Ectodermal cell (in vitro differentiated cells): ENCODE measurements around the gene SHROOM2.
"Not testable (repeated sequence)": the region's sequence is repeated elsewhere in the genome, so short reads cannot be mapped to it uniquely, and the experiment has no call there.

ENCODE experiments used
- H3K27ac ChIP-seq: 2 replicates; pipeline ENCODE4 v1.7.0; 2013; ENCODE audit warnings: mild to moderate bottlenecking, low read depth, low read length; ENCODE audit not compliant: insufficient read depth, poor library complexity, severe bottlenecking
- H3K27me3 ChIP-seq: 2 replicates; pipeline ENCODE4 v1.7.0; 2013; ENCODE audit warnings: mild to moderate bottlenecking, low read length; ENCODE audit not compliant: insufficient read depth, control insufficient read depth, poor library complexity, severe bottlenecking
- H3K36me3 ChIP-seq: one replicate; pipeline ENCODE4 v1.7.0; 2013; ENCODE audit warnings: low read length; ENCODE audit not compliant: control insufficient read depth, insufficient read depth
- H3K4me1 ChIP-seq: one replicate; pipeline ENCODE4 v1.7.0; 2013; ENCODE audit warnings: low read length; ENCODE audit not compliant: control insufficient read depth, insufficient read depth
- H3K4me3 ChIP-seq: 2 replicates; pipeline ENCODE4 v1.7.0; 2013; ENCODE audit warnings: low read depth, low read length, control low read depth; ENCODE audit not compliant: insufficient read depth
- H3K9me3 ChIP-seq: 2 replicates; pipeline ENCODE4 v1.7.0; 2013; ENCODE audit warnings: mild to moderate bottlenecking, low read length, moderate library complexity; ENCODE audit not compliant: control insufficient read depth
- WGBS, 2 experiments: methylation state at CpG; one replicate each; pipeline ENCODE4 v1.1.7; 2013; ENCODE audit warnings: missing lambda C conversion rate in 2 of 2; 5-methylcytosine and 5-hydroxymethylcytosine counted together

Gene SHROOM2

GRCh38 chrX:9851890-9852289 is 65.7 kb downstream of the SHROOM2 start:
- Histone ChIP-seq H3K27ac (no peak overlapping the region), H3K36me3 (no peaks in the 10 kb centered on the region), H3K27me3 (no peaks in the 10 kb centered on the region), H3K4me3 (no peak overlapping the region), H3K4me1 (peaks cover 3% of the 10 kb centered on the region), H3K9me3 (no peaks in the 10 kb centered on the region)
- 77 to 82% methylated on average over 4 to 5 of the region's 6 CpGs for WGBS, 2 experiments

- Histone ChIP-seq H3K27me3 (no peaks in the 10 kb centered on the region), H3K36me3 (no peaks in the 10 kb centered on the region), H3K4me1 (peaks cover 3% of the 10 kb centered on the region), H3K4me3 (no peak overlapping the region), H3K9me3 (no peaks in the 10 kb centered on the region), H3K27ac (no peak overlapping the region)
- 89 to 99% methylated on average over 4 of the region's 4 CpGs for WGBS, 2 experiments
Measured at GRCh38 chrX:9853307-9853706, 67.1 kb downstream of the SHROOM2 start.

GRCh38 chrX:9855561-9856283 is 69.5 kb downstream of the SHROOM2 start:
- no peak overlapping the region for H3K4me3 ChIP-seq
- peaks cover 8% of the 10 kb centered on the region for H3K4me1 ChIP-seq
- no peak overlapping the region for H3K27ac ChIP-seq

GRCh38 chrX:9856588-9856987 is 70.4 kb downstream of the SHROOM2 start:
- H3K27ac ChIP-seq = no peak overlapping the region
- H3K36me3 ChIP-seq = no peaks in the 10 kb centered on the region
- H3K27me3 ChIP-seq = no peaks in the 10 kb centered on the region
- 72 to 80% methylated on average over 9 of the region's 9 CpGs for WGBS, 2 experiments
- H3K4me1 ChIP-seq = peaks cover 8% of the 10 kb centered on the region
- no peak overlapping the region for H3K4me3 ChIP-seq
- no peaks in the 10 kb centered on the region for H3K9me3 ChIP-seq

More at GRCh38 chrX:9855561-9856283, 69.5 kb downstream of the SHROOM2 start:
- H3K9me3 ChIP-seq = no peaks in the 10 kb centered on the region
- no peaks in the 10 kb centered on the region for H3K36me3 ChIP-seq
- H3K27me3 ChIP-seq = no peaks in the 10 kb centered on the region
- 89 to 92% methylated on average over 13 to 14 of the region's 14 CpGs for WGBS, 2 experiments

- Histone ChIP-seq H3K9me3 (no peaks in the 10 kb centered on the region), H3K27ac (no peak overlapping the region), H3K27me3 (no peaks in the 10 kb centered on the region), H3K36me3 (no peaks in the 10 kb centered on the region), H3K4me3 (no peak overlapping the region), H3K4me1 (peaks cover 8% of the 10 kb centered on the region)
- 87 to 93% methylated on average over 21 of the region's 21 CpGs for WGBS, 2 experiments
Measured at GRCh38 chrX:9857575-9858474, 71.6 kb downstream of the SHROOM2 start.

- H3K27ac ChIP-seq, H3K9me3 ChIP-seq, H3K36me3 ChIP-seq, H3K27me3 ChIP-seq, H3K4me3 ChIP-seq, H3K4me1 ChIP-seq: not testable (repeated sequence)
- WGBS, 2 experiments = 94 to 95% methylated on average over 11 of the region's 11 CpGs
Measured at GRCh38 chrX:9858684-9859083, 72.5 kb downstream of the SHROOM2 start.

- H3K4me1 ChIP-seq = peaks cover 8% of the 10 kb centered on the region
- H3K36me3 ChIP-seq = no peaks in the 10 kb centered on the region
- no peaks in the 10 kb centered on the region for H3K9me3 ChIP-seq
- no peaks in the 10 kb centered on the region for H3K27me3 ChIP-seq
- WGBS, 2 experiments = 87 to 89% methylated on average over 14 of the region's 14 CpGs
- no peak overlapping the region for H3K27ac ChIP-seq
- H3K4me3 ChIP-seq = no peak overlapping the region
Measured at GRCh38 chrX:9859711-9860555, 73.7 kb downstream of the SHROOM2 start.

GRCh38 chrX:9860826-9861225 is 74.6 kb downstream of the SHROOM2 start:
- no peaks in the 10 kb centered on the region for H3K36me3 ChIP-seq
- peaks cover 8% of the 10 kb centered on the region for H3K4me1 ChIP-seq
- H3K27ac ChIP-seq = no peak overlapping the region
- WGBS, 2 experiments = 86% methylated on average over 1 of the region's 1 CpG; no CpG with 5 or more reads in 1 of the 2 experiments
- H3K4me3 ChIP-seq = no peak overlapping the region
- H3K27me3 ChIP-seq = no peaks in the 10 kb centered on the region
- no peaks in the 10 kb centered on the region for H3K9me3 ChIP-seq

- 96 to 97% methylated on average over 9 of the region's 9 CpGs for WGBS, 2 experiments
- H3K4me3 ChIP-seq = no peak overlapping the region
Measured at GRCh38 chrX:9861711-9862110, 75.5 kb downstream of the SHROOM2 start.

More at GRCh38 chrX:9861711-9862110, 75.5 kb downstream of the SHROOM2 start:
- Histone ChIP-seq H3K9me3 (no peaks in the 10 kb centered on the region), H3K4me1 (peaks cover 7% of the 10 kb centered on the region), H3K27ac (no peak overlapping the region), H3K27me3 (no peaks in the 10 kb centered on the region), H3K36me3 (no peaks in the 10 kb centered on the region)
